Retina (tissue), 1 donor: ENCODE data around the gene HIVEP3.
A peak's percentile ranks its signal among the peaks of the same experiment; 100 is the strongest.

Experiments
- DNase-seq: peaks from one replicate; pipeline ENCODE4 v3.0.0-alpha.2; 2016

Gene HIVEP3

GRCh38 chr1:41621791-41622190 lies 296.9 kb downstream of the HIVEP3 start:
- no peak for DNase-seq

- DNase-seq = no peak
These were observed 297.5 kb downstream of the HIVEP3 start for GRCh38 chr1:41621256-41621655.

GRCh38 chr1:41620365-41621169 lies 298.2 kb downstream of the HIVEP3 start:
- no peak for DNase-seq

- no peak for DNase-seq
These were observed 299.0 kb downstream of the HIVEP3 start for GRCh38 chr1:41619511-41620364.

GRCh38 chr1:41618871-41619270 lies 299.9 kb downstream of the HIVEP3 start:
- no peak for DNase-seq

GRCh38 chr1:41618066-41618825 lies 300.5 kb downstream of the HIVEP3 start:
- DNase-seq = no peak

- DNase-seq = no peak
These were observed 301.4 kb downstream of the HIVEP3 start for GRCh38 chr1:41617336-41617735.

GRCh38 chr1:41616563-41616962 lies 302.2 kb downstream of the HIVEP3 start:
- DNase-seq = no peak

- no peak for DNase-seq
These were observed 302.7 kb downstream of the HIVEP3 start for GRCh38 chr1:41615981-41616380.

- DNase-seq = no peak
These were observed 303.4 kb downstream of the HIVEP3 start for GRCh38 chr1:41615316-41615715.

- no peak for DNase-seq
These were observed 303.9 kb downstream of the HIVEP3 start for GRCh38 chr1:41614818-41615217.

GRCh38 chr1:41613689-41614574 lies 304.8 kb downstream of the HIVEP3 start:
- peak; percentile 49 for DNase-seq

GRCh38 chr1:41612953-41613352 lies 305.8 kb downstream of the HIVEP3 start:
- no peak for DNase-seq

- DNase-seq = no peak
These were observed 306.7 kb downstream of the HIVEP3 start for GRCh38 chr1:41611932-41612450.

- DNase-seq = no peak
These were observed 307.4 kb downstream of the HIVEP3 start for GRCh38 chr1:41611068-41611931.

- no peak for DNase-seq
These were observed 308.4 kb downstream of the HIVEP3 start for GRCh38 chr1:41610361-41610760.

- no peak for DNase-seq
These were observed 309.4 kb downstream of the HIVEP3 start for GRCh38 chr1:41609166-41609883.

GRCh38 chr1:41608211-41608610 lies 310.5 kb downstream of the HIVEP3 start:
- peak; percentile 18 for DNase-seq

GRCh38 chr1:41607808-41608207 lies 310.9 kb downstream of the HIVEP3 start:
- DNase-seq = no peak

GRCh38 chr1:41599912-41600311 lies 318.8 kb downstream of the HIVEP3 start:
- no peak for DNase-seq
